Endodermal cell (in vitro differentiated cells): ENCODE results near the gene ASCC3. TPM values are rescaled to one million over a fixed set of nuclear protein-coding genes. Genes with fewer than 3 reads are reported as not detected.

Experiments used
- DNase-seq: peaks from one replicate; pipeline ENCODE4 v3.0.0-alpha.2; 2017
- H3K27ac ChIP-seq: 2 replicates; pipeline ENCODE4 v1.5.1; 2013; ENCODE audit warnings: mild to moderate bottlenecking, low read depth, low read length, moderate library complexity
- H3K27me3 ChIP-seq: 2 replicates; pipeline ENCODE4 v1.6.1; 2013; ENCODE audit warnings: mild to moderate bottlenecking, low read length, moderate library complexity; ENCODE audit not compliant: insufficient read depth, control insufficient read depth, poor library complexity, severe bottlenecking
- H3K36me3 ChIP-seq: 2 replicates; pipeline ENCODE4 v1.7.0; 2013; ENCODE audit warnings: mild to moderate bottlenecking, low read length, moderate library complexity; ENCODE audit not compliant: control insufficient read depth, insufficient read depth
- H3K4me1 ChIP-seq: one replicate; pipeline ENCODE4 v1.7.0; 2013; ENCODE audit warnings: low read length; ENCODE audit not compliant: control insufficient read depth, insufficient read depth
- H3K4me3 ChIP-seq: 2 replicates; pipeline ENCODE4 v1.5.1; 2013; ENCODE audit warnings: mild to moderate bottlenecking, low read length, moderate library complexity
- H3K9ac ChIP-seq: 2 replicates; pipeline ENCODE4 v1.6.1; 2013; ENCODE audit warnings: mild to moderate bottlenecking, low read length, moderate library complexity; ENCODE audit not compliant: poor library complexity, severe bottlenecking; ENCODE audit errors: extremely low read depth
- H3K9me3 ChIP-seq: 2 replicates; pipeline ENCODE4 v1.6.1; 2013; ENCODE audit warnings: mild to moderate bottlenecking, low read length, moderate library complexity; ENCODE audit not compliant: control insufficient read depth
- H3K27ac Mint-ChIP-seq: 2 replicates; pipeline ENCODE4 v1.8.0; 2020; ENCODE audit warnings: mixed read lengths
- H3K27me3 Mint-ChIP-seq: 2 replicates; pipeline ENCODE4 v1.8.0; 2021; ENCODE audit warnings: mild to moderate bottlenecking, mixed read lengths; ENCODE audit not compliant: insufficient read depth
- H3K36me3 Mint-ChIP-seq: 2 replicates; pipeline ENCODE4 v1.8.0; 2020; ENCODE audit warnings: low read depth, mixed read lengths
- H3K4me1 Mint-ChIP-seq: 2 replicates; pipeline ENCODE4 v1.8.0; 2020; ENCODE audit warnings: mixed read lengths
- H3K4me3 Mint-ChIP-seq: 2 replicates; pipeline ENCODE4 v1.8.0; 2020; ENCODE audit warnings: mild to moderate bottlenecking, moderate library complexity, mixed read lengths
- H3K9me3 Mint-ChIP-seq: 2 replicates; pipeline ENCODE4 v1.8.0; 2020; ENCODE audit warnings: mild to moderate bottlenecking, mixed read lengths
- WGBS, 2 experiments: methylation state at CpG; one replicate each; pipeline versions ENCODE4 v1.1.5 to v1.1.7; 2013; ENCODE audit warnings: missing lambda C conversion rate in 2 of 2, mixed read lengths in 1 of 2; ENCODE audit not compliant: insufficient coverage in 1 of 2, insufficient read length in 1 of 2; 5-methylcytosine and 5-hydroxymethylcytosine counted together
- total RNA-seq, 2 donors: library from RNA; stranded (reverse); fragmentation: NEBNext Ultra II Directional in 1 of 2; extraction: Animal tissue kit (Norgen Biotek cat#: 25700) in 1 of 2; gene quantifications; 2 replicates in 1 of 2; 3 replicates in 1 of 2; pipeline ENCODE4 v1.2.1, GENCODE V29; 2021
- TF ChIP-seq, protein P1 (sequence below): fragments of 200-600 bp; sonication (generic); conservative IDR thresholded peaks from 2 replicates; pipeline ENCODE4 v1.5.0; 2021; ENCODE audit warnings: antibody characterized with exemption, mild to moderate bottlenecking

The ASCC3 gene
- total RNA-seq, 2 donors from 2014 or later, result 40.0 to 41.1 TPM

DNA sequence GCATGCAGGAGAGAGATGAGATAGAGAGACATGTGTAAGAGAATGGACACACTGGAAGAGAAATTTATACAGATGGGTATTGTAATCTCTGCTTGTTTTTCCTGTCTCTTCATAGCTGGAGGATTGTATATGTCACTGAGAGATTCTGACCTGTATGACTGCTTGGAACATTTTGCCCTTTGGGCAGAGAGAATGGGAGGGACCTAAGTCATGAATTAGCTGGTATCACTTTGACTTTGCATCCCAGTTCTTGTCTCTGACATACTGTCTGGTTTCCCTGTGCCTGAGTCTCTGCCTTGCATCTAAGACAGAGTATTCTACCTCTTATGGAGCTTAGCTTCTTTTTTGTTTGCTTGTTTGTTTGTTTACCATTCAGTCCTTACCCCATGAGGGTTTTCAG is 37.0 kb upstream of the ASCC3 start:
- H3K9me3 ChIP-seq, result no peaks in the 10 kb centered on the region
- TF ChIP-seq, protein P1, sequence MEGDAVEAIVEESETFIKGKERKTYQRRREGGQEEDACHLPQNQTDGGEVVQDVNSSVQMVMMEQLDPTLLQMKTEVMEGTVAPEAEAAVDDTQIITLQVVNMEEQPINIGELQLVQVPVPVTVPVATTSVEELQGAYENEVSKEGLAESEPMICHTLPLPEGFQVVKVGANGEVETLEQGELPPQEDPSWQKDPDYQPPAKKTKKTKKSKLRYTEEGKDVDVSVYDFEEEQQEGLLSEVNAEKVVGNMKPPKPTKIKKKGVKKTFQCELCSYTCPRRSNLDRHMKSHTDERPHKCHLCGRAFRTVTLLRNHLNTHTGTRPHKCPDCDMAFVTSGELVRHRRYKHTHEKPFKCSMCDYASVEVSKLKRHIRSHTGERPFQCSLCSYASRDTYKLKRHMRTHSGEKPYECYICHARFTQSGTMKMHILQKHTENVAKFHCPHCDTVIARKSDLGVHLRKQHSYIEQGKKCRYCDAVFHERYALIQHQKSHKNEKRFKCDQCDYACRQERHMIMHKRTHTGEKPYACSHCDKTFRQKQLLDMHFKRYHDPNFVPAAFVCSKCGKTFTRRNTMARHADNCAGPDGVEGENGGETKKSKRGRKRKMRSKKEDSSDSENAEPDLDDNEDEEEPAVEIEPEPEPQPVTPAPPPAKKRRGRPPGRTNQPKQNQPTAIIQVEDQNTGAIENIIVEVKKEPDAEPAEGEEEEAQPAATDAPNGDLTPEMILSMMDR, result no peak
- H3K36me3 ChIP-seq, result no peaks in the 10 kb centered on the region
- no peaks in the 10 kb centered on the region for H3K27me3 ChIP-seq
- H3K36me3 Mint-ChIP-seq, result no peaks in the 10 kb centered on the region
- no peak overlapping the region for H3K4me3 Mint-ChIP-seq
- H3K4me3 ChIP-seq, result no peak overlapping the region
- H3K4me1 ChIP-seq, result peaks cover 4% of the 10 kb centered on the region
- H3K27me3 Mint-ChIP-seq, result no peaks in the 10 kb centered on the region
- DNase-seq, result no peak
- H3K9me3 Mint-ChIP-seq, result no peaks in the 10 kb centered on the region
- H3K9ac ChIP-seq, result no peak overlapping the region
- H3K27ac ChIP-seq, result no peak overlapping the region
- no peak overlapping the region for H3K27ac Mint-ChIP-seq
- H3K4me1 Mint-ChIP-seq, result peaks cover 7% of the 10 kb centered on the region

DNA sequence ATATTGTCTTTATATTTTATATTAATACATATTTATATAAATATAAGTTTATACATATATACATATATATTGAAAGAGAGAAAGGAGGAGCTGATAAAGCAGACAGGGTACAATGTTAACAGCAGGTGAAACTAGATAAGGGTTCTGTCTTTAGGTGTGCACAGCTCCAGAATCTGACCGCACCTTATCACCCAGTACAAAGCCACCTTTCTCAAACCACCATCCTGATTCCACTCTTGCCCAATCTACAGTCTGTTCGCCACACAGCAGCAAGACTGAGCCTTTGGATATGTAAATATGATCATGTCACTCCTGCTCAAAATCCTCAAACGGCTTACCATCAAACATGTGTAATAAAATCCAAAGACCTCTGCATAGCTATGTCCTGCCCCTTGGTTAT is 34.7 kb upstream of the ASCC3 start:
- Mint-ChIP-seq H3K4me3 (no peak overlapping the region), H3K9me3 (no peaks in the 10 kb centered on the region), H3K36me3 (no peaks in the 10 kb centered on the region), H3K4me1 (peaks cover 9% of the 10 kb centered on the region), H3K27ac (no peak overlapping the region), H3K27me3 (no peaks in the 10 kb centered on the region)
- Histone ChIP-seq H3K27ac (no peak overlapping the region), H3K4me3 (no peak overlapping the region), H3K4me1 (peaks cover 4% of the 10 kb centered on the region), H3K9me3 (no peaks in the 10 kb centered on the region), H3K27me3 (no peaks in the 10 kb centered on the region), H3K36me3 (no peaks in the 10 kb centered on the region), H3K9ac (no peak overlapping the region)
- no peak for DNase-seq
- WGBS, 2 experiments, result 83 to 85% methylated on average over 1 to 3 of the region's 3 CpGs
- TF ChIP-seq, protein P1, result no peak

DNA sequence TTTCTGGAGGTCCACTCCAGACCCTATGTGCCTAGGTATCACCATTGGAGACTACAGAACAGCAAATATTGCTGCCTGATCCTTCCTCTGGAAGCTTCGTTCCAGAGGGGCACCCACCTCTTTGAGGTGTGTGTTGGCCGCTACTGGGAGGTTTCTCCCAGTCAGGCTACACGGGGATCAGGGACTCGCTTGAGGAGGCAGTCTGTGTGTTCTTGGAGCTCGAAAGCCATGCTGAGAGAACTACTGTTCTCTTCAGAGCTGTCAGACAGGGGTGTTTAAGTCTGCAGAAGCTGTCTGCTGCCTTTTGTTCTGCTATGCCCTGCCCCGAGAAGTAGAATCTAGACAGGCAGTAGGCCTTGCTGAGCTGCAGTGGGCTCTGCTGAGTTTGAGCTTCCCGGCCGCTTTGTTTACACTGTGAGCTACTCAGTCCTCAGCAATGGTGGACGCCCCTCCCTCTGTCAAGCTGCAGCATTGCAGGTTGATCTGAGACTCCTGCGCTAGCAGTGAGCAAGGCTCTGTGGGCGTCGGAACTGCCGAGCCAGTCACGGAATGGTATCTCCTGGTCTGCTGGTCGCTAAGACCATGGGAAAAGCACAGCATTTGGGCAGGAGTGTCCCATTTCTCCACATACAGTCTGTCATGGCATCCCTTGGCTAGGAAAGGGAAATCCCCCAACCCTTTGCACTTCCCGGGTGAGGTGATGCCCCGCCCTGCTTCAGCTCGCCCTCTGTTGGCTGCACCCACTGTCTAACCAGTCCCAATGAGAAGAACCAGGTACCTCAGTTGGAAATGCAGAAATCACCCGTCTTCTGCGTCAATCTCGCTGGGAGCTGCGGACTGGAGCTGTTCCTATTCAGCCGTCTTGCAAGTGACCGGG is 32.5 kb upstream of the ASCC3 start:
- H3K27me3 Mint-ChIP-seq, result no peaks in the 10 kb centered on the region

More for the DNA sequence above, 32.5 kb upstream of the ASCC3 start:
- Histone ChIP-seq H3K9me3 (no peaks in the 10 kb centered on the region), H3K27me3 (no peaks in the 10 kb centered on the region), H3K9ac (no peak overlapping the region), H3K36me3 (no peaks in the 10 kb centered on the region), H3K4me3 (no peak overlapping the region), H3K27ac (peak overlapping the region; percentile 22), H3K4me1 (peaks cover 4% of the 10 kb centered on the region)
- DNase-seq, result peak; percentile 92
- Mint-ChIP-seq H3K4me3 (peak overlapping the region; percentile 70), H3K4me1 (peaks cover 9% of the 10 kb centered on the region), H3K9me3 (peaks cover 3% of the 10 kb centered on the region), H3K36me3 (no peaks in the 10 kb centered on the region), H3K27ac (peak overlapping the region; percentile 83)
- TF ChIP-seq, protein P1, result peak; percentile 57
- WGBS, 2 experiments, result 84 to 85% methylated on average over 13 to 24 of the region's 24 CpGs
